SK-N-SH treated with all-trans-retinoic acid at 6 μM for 48 hours (cell line): Measurements from ENCODE around the gene ETF1.

ENCODE experiments used
- ATAC-seq: fragments of 200-7000 bp; cut with Tn5 transposase; 3 replicates; pipeline ENCODE4 v1.9.1; 2020; ENCODE audit warnings: mild to moderate bottlenecking, moderate library complexity
- ARNTL ChIP-seq: fragments of 450-650 bp; formaldehyde crosslinking; IDR thresholded peaks from 2 replicates; pipeline ENCODE4 v1.5.0; 2020; ENCODE audit warnings: low read depth, mild to moderate bottlenecking, moderate library complexity, borderline replicate concordance
- BACH2 ChIP-seq: fragments of 250-450 bp; sonication (Bioruptor Pico); IDR thresholded peaks from 2 replicates; pipeline ENCODE4 v1.9.0; 2021; ENCODE audit warnings: mild to moderate bottlenecking, borderline replicate concordance
- CREB5 ChIP-seq: fragments of 250-450 bp; sonication (Bioruptor Pico); IDR thresholded peaks from 2 replicates; pipeline ENCODE4 v1.5.1; 2020; ENCODE audit warnings: low read depth, mild to moderate bottlenecking, moderate library complexity
- CSDC2 ChIP-seq: fragments of 250-450 bp; sonication (Bioruptor Pico); IDR thresholded peaks from 2 replicates; pipeline ENCODE4 v1.5.0; 2020; ENCODE audit warnings: mild to moderate bottlenecking, moderate library complexity
- CSRNP3 ChIP-seq: fragments of 250-450 bp; sonication (Bioruptor Pico); IDR thresholded peaks from 2 replicates; pipeline ENCODE4 v1.5.1; 2021; ENCODE audit warnings: mild to moderate bottlenecking, moderate library complexity
- ESRRG ChIP-seq: fragments of 250-450 bp; sonication (Bioruptor Pico); IDR thresholded peaks from 2 replicates; pipeline ENCODE4 v1.6.1; 2021; ENCODE audit warnings: mild to moderate bottlenecking
- GLIS3 ChIP-seq: fragments of 250-450 bp; sonication (Bioruptor Pico); IDR thresholded peaks from 2 replicates; pipeline ENCODE4 v1.5.0; 2020; ENCODE audit warnings: mild to moderate bottlenecking, moderate library complexity
- ISL1 ChIP-seq: fragments of 250-450 bp; sonication (Bioruptor Pico); IDR thresholded peaks from 2 replicates; pipeline ENCODE4 v2.1.2; 2022; ENCODE audit warnings: mild to moderate bottlenecking, moderate library complexity
- POU6F1 ChIP-seq: fragments of 250-450 bp; sonication (Bioruptor Pico); IDR thresholded peaks from 2 replicates; pipeline ENCODE4 v1.8.0; 2021; ENCODE audit warnings: low read depth, mild to moderate bottlenecking, moderate library complexity, borderline replicate concordance
- SNAI2 ChIP-seq: fragments of 250-450 bp; sonication (Bioruptor Pico); IDR thresholded peaks from 2 replicates; pipeline ENCODE4 v1.5.0; 2020; ENCODE audit warnings: mild to moderate bottlenecking, moderate library complexity
- TOX ChIP-seq: fragments of 250-450 bp; sonication (Bioruptor Pico); IDR thresholded peaks from 2 replicates; pipeline ENCODE4 v1.8.0; 2021; ENCODE audit warnings: mild to moderate bottlenecking, moderate library complexity, borderline replicate concordance
- TSHZ2 ChIP-seq: fragments of 250-450 bp; sonication (Bioruptor Pico); IDR thresholded peaks from 2 replicates; pipeline ENCODE4 v1.5.0; 2020; ENCODE audit warnings: mild to moderate bottlenecking, moderate library complexity
- ZC3H10 ChIP-seq: fragments of 250-450 bp; sonication (Bioruptor Pico); IDR thresholded peaks from 2 replicates; pipeline ENCODE4 v1.5.1; 2021; ENCODE audit warnings: mild to moderate bottlenecking, moderate library complexity
- ZFP3 ChIP-seq: fragments of 250-450 bp; sonication (Bioruptor Pico); IDR thresholded peaks from 2 replicates; pipeline ENCODE4 v1.5.0; 2020; ENCODE audit warnings: mild to moderate bottlenecking, moderate library complexity
- ZFP30 ChIP-seq: fragments of 450-650 bp; formaldehyde crosslinking; IDR thresholded peaks from 2 replicates; pipeline ENCODE4 v1.5.0; 2022; ENCODE audit warnings: mild to moderate bottlenecking, moderate library complexity
- ZNF565 ChIP-seq: fragments of 450-650 bp; formaldehyde crosslinking; conservative IDR thresholded peaks from 2 replicates; pipeline ENCODE4 v1.5.0; 2020; ENCODE audit warnings: low read depth, mild to moderate bottlenecking, moderate library complexity
- ZNF70 ChIP-seq: fragments of 450-650 bp; formaldehyde crosslinking; IDR thresholded peaks from 2 replicates; pipeline ENCODE4 v1.5.0; 2020; ENCODE audit warnings: mild to moderate bottlenecking, moderate library complexity
- ZNF8 ChIP-seq: fragments of 450-650 bp; formaldehyde crosslinking; IDR thresholded peaks from 2 replicates; pipeline ENCODE4 v1.5.0; 2020; ENCODE audit warnings: mild to moderate bottlenecking, moderate library complexity
- TF ChIP-seq, protein P1 (sequence below): fragments of 250-450 bp; sonication (Bioruptor Pico); IDR thresholded peaks from 2 replicates; pipeline ENCODE4 v1.8.0; 2020; ENCODE audit warnings: mild to moderate bottlenecking, moderate library complexity, borderline replicate concordance

The ETF1 gene

GRCh38 chr5:138536665-138537315, 6.2 kb downstream of the ETF1 start:
- peak; percentile 75 for ATAC-seq
- TF ChIP-seq CSRNP3 (CRISPR knock-in tag) (no peak), ARNTL (CRISPR knock-in tag) (no peak), ZNF70 (CRISPR knock-in tag) (no peak), GLIS3 (CRISPR knock-in tag) (no peak), TSHZ2 (CRISPR knock-in tag) (no peak), ZFP3 (CRISPR knock-in tag) (no peak), ZNF565 (CRISPR knock-in tag) (no peak), POU6F1 (no peak), ZFP30 (CRISPR knock-in tag) (no peak), CREB5 (CRISPR knock-in tag) (no peak), ZNF8 (no peak), SNAI2 (CRISPR knock-in tag) (no peak), ZC3H10 (CRISPR knock-in tag) (no peak), ISL1 (CRISPR knock-in tag) (no peak)
- TF ChIP-seq, protein P1, sequence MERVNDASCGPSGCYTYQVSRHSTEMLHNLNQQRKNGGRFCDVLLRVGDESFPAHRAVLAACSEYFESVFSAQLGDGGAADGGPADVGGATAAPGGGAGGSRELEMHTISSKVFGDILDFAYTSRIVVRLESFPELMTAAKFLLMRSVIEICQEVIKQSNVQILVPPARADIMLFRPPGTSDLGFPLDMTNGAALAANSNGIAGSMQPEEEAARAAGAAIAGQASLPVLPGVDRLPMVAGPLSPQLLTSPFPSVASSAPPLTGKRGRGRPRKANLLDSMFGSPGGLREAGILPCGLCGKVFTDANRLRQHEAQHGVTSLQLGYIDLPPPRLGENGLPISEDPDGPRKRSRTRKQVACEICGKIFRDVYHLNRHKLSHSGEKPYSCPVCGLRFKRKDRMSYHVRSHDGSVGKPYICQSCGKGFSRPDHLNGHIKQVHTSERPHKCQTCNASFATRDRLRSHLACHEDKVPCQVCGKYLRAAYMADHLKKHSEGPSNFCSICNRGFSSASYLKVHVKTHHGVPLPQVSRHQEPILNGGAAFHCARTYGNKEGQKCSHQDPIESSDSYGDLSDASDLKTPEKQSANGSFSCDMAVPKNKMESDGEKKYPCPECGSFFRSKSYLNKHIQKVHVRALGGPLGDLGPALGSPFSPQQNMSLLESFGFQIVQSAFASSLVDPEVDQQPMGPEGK (CRISPR knock-in tag): no peak

GRCh38 chr5:138536215-138536614, 6.8 kb downstream of the ETF1 start:
- no peak for ATAC-seq
- TF ChIP-seq TSHZ2 (CRISPR knock-in tag) (no peak), CREB5 (CRISPR knock-in tag) (no peak), POU6F1 (no peak), ESRRG (CRISPR knock-in tag) (no peak), TOX (CRISPR knock-in tag) (no peak), ZNF70 (CRISPR knock-in tag) (no peak), CSDC2 (CRISPR knock-in tag) (no peak), GLIS3 (CRISPR knock-in tag) (no peak), BACH2 (CRISPR knock-in tag) (no peak), ZC3H10 (CRISPR knock-in tag) (no peak), CSRNP3 (CRISPR knock-in tag) (no peak)
